Skeletal muscle cell (primary cell): ENCODE data around the gene RAD51B.

Experiments
- DNase-seq: peaks from one replicate; pipeline ENCODE4 v3.0.0-alpha.2; 2010; ENCODE audit warnings: low read depth
- H3K4me3 ChIP-seq: 2 replicates; pipeline ENCODE4 v1.5.1; 2011; ENCODE audit warnings: low read depth, mild to moderate bottlenecking, control low read depth, low read length, moderate library complexity

Gene RAD51B

GRCh38 chr14:68738559-68738958 is 919.0 kb downstream of the RAD51B start:
- H3K4me3 ChIP-seq: no peak overlapping the region

GRCh38 chr14:68739701-68740100 is 920.1 kb downstream of the RAD51B start:
- no peak for DNase-seq
- H3K4me3 ChIP-seq: no peak overlapping the region

More at GRCh38 chr14:68738559-68738958, 919.0 kb downstream of the RAD51B start:
- DNase-seq: no peak

- H3K4me3 ChIP-seq: no peak overlapping the region
These were observed 921.4 kb downstream of the RAD51B start for GRCh38 chr14:68740788-68741476.

GRCh38 chr14:68741477-68741791 is 921.9 kb downstream of the RAD51B start:
- DNase-seq: no peak
- H3K4me3 ChIP-seq: no peak overlapping the region

More at GRCh38 chr14:68740788-68741476, 921.4 kb downstream of the RAD51B start:
- DNase-seq: no peak

GRCh38 chr14:68741839-68742470 is 922.4 kb downstream of the RAD51B start:
- no peak for DNase-seq
- H3K4me3 ChIP-seq: no peak overlapping the region

GRCh38 chr14:68744613-68745012 is 925.0 kb downstream of the RAD51B start:
- H3K4me3 ChIP-seq: no peak overlapping the region
- no peak for DNase-seq

- H3K4me3 ChIP-seq: no peak overlapping the region
- no peak for DNase-seq
These were observed 927.8 kb downstream of the RAD51B start for GRCh38 chr14:68747393-68747792.

- no peak for DNase-seq
- H3K4me3 ChIP-seq: no peak overlapping the region
These were observed 928.7 kb downstream of the RAD51B start for GRCh38 chr14:68748260-68748659.

GRCh38 chr14:68748691-68749090 is 929.1 kb downstream of the RAD51B start:
- no peak for DNase-seq

GRCh38 chr14:68749487-68750475 is 930.2 kb downstream of the RAD51B start:
- H3K4me3 ChIP-seq: no peak overlapping the region
- peak; percentile 55 for DNase-seq

More at GRCh38 chr14:68748691-68749090, 929.1 kb downstream of the RAD51B start:
- H3K4me3 ChIP-seq: no peak overlapping the region

- no peak for DNase-seq
- no peak overlapping the region for H3K4me3 ChIP-seq
These were observed 932.9 kb downstream of the RAD51B start for GRCh38 chr14:68752271-68753006.

GRCh38 chr14:68753690-68754089 is 934.1 kb downstream of the RAD51B start:
- DNase-seq: peak; percentile 72
- H3K4me3 ChIP-seq: no peak overlapping the region

- no peak overlapping the region for H3K4me3 ChIP-seq
- DNase-seq: no peak
These were observed 935.4 kb downstream of the RAD51B start for GRCh38 chr14:68755016-68755353.

- no peak overlapping the region for H3K4me3 ChIP-seq
- DNase-seq: no peak
These were observed 936.5 kb downstream of the RAD51B start for GRCh38 chr14:68756000-68756481.

GRCh38 chr14:68756734-68757133 is 937.2 kb downstream of the RAD51B start:
- H3K4me3 ChIP-seq: no peak overlapping the region
- DNase-seq: no peak

GRCh38 chr14:68757618-68758081 is 938.1 kb downstream of the RAD51B start:
- peak; percentile 60 for DNase-seq
- H3K4me3 ChIP-seq: no peak overlapping the region

GRCh38 chr14:68758301-68758700 is 938.7 kb downstream of the RAD51B start:
- no peak for DNase-seq
- H3K4me3 ChIP-seq: no peak overlapping the region

GRCh38 chr14:68759017-68759560 is 939.5 kb downstream of the RAD51B start:
- no peak overlapping the region for H3K4me3 ChIP-seq
- no peak for DNase-seq

- H3K4me3 ChIP-seq: no peak overlapping the region
- no peak for DNase-seq
These were observed 940.4 kb downstream of the RAD51B start for GRCh38 chr14:68759937-68760336.
